Tibial nerve (tissue), 4 donors: ENCODE measurements around the gene FLRT2. TPM values are rescaled to one million over a fixed set of nuclear protein-coding genes. Genes with fewer than 3 reads are reported as not detected.

Experiments
- DNase-seq, 2 donors: peaks; one replicate each; pipeline ENCODE4 v3.0.0-alpha.2; 2019; ENCODE audit warnings: low spot score in 2 of 2
- H3K27ac ChIP-seq, 4 donors: fragments of 200-600 bp; sonication (generic) in 3 of 4; one replicate each; pipeline ENCODE4 v1.5.1; 2017 to 2019; ENCODE audit warnings: mild to moderate bottlenecking in 1 of 4
- H3K27me3 ChIP-seq, 2 donors: fragments of 200-600 bp; sonication (generic) in 1 of 2; one replicate each; pipeline versions ENCODE4 v1.5.1 to v1.6.0; 2017 to 2019
- H3K36me3 ChIP-seq, 3 donors: fragments of 200-600 bp; sonication (generic); one replicate each; pipeline ENCODE4 v1.5.1; 2018 to 2019
- H3K4me1 ChIP-seq, 4 donors: fragments of 200-600 bp; sonication (generic) in 3 of 4; one replicate each; pipeline ENCODE4 v1.5.1; 2017 to 2019
- H3K4me3 ChIP-seq, 4 donors: fragments of 200-600 bp; sonication (generic) in 3 of 4; one replicate each; pipeline ENCODE4 v1.5.1; 2017 to 2019; ENCODE audit warnings: mild to moderate bottlenecking in 1 of 4, moderate library complexity in 1 of 4
- H3K9me3 ChIP-seq, 4 donors: fragments of 200-600 bp; sonication (generic) in 3 of 4; one replicate each; pipeline ENCODE4 v1.5.1; 2017 to 2019
- EP300 ChIP-seq, 2 donors: sonication (generic); formaldehyde crosslinking; IDR thresholded peaks; one replicate each; pipeline ENCODE4 v1.6.1; 2017; ENCODE audit warnings: antibody characterized with exemption in 2 of 2, mild to moderate bottlenecking in 1 of 2
- POLR2A ChIP-seq, 2 donors: fragments of 450-650 bp; IDR thresholded peaks; one replicate each; pipeline ENCODE4 v1.6.1; 2017; ENCODE audit warnings: antibody characterized with exemption in 2 of 2, mild to moderate bottlenecking in 2 of 2, moderate library complexity in 2 of 2
- WGBS, 2 donors: methylation state at CpG; one replicate each; pipeline ENCODE4 v1.1.5; 2018; 5-methylcytosine and 5-hydroxymethylcytosine counted together
- total RNA-seq, 4 donors: library from RNA; depleted of rRNA; stranded (reverse); fragments of >200 nt; gene quantifications; one replicate each; pipeline ENCODE4 v1.1.0, GENCODE V29; 2016
- TF ChIP-seq, protein P1 (sequence below), 5 experiments: fragments of 200-600 bp in 3 of 5; fragments of 450-650 bp in 2 of 5; sonication (generic) in 3 of 5; IDR thresholded peaks; one replicate each; pipeline ENCODE4 v1.5.1; 2016 to 2019; ENCODE audit warnings: antibody characterized with exemption in 5 of 5, mild to moderate bottlenecking in 3 of 5, moderate library complexity in 2 of 5

The FLRT2 gene
- total RNA-seq, 4 donors from 2014 or later = 26.4 to 109 (median 71.6) TPM

GRCh38 chr14:85604021-85604420 lies 74.1 kb downstream of the FLRT2 start:
- Histone ChIP-seq H3K4me3 (no peak overlapping the region), H3K27me3 (no peaks in the 10 kb centered on the region), H3K4me1 (peaks cover 0 to 46% (median 9%) of the 10 kb centered on the region in 4 donors), H3K27ac (peak overlapping the region in 1 of 4 donors; percentile 40), H3K9me3 (no peaks in the 10 kb centered on the region), H3K36me3 (no peaks in the 10 kb centered on the region)
- no peak for DNase-seq
- TF ChIP-seq EP300 (IDR thresholded peaks at IDR 0.05) (no peak), POLR2A (IDR thresholded peaks at IDR 0.05) (no peak)
- TF ChIP-seq, protein P1, sequence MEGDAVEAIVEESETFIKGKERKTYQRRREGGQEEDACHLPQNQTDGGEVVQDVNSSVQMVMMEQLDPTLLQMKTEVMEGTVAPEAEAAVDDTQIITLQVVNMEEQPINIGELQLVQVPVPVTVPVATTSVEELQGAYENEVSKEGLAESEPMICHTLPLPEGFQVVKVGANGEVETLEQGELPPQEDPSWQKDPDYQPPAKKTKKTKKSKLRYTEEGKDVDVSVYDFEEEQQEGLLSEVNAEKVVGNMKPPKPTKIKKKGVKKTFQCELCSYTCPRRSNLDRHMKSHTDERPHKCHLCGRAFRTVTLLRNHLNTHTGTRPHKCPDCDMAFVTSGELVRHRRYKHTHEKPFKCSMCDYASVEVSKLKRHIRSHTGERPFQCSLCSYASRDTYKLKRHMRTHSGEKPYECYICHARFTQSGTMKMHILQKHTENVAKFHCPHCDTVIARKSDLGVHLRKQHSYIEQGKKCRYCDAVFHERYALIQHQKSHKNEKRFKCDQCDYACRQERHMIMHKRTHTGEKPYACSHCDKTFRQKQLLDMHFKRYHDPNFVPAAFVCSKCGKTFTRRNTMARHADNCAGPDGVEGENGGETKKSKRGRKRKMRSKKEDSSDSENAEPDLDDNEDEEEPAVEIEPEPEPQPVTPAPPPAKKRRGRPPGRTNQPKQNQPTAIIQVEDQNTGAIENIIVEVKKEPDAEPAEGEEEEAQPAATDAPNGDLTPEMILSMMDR (IDR thresholded peaks at IDR 0.05) = no peak
- WGBS, 2 donors = 87 to 92% methylated on average over 4 of the region's 4 CpGs

DNA sequence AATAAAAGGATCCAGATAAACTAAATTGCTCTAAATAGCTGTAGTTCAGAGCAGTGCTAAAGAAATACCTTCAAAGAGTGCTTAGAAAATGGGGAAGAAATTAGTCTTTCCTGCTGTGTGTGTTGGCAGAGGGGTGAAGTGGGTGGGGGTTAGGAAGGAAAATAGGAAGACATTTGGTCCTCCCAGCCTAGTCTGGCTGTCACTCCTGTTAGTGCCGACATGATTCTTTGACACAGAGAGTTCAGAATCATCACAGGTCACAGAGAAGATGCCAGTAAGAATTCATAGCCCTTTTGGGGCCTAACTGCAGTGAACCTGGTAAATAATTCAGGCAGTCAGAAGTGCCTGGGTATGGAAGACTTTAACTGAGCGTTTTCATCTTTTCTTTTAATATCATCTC lies 74.8 kb downstream of the FLRT2 start:
- H3K9me3 ChIP-seq = no peaks in the 10 kb centered on the region
- no peak for DNase-seq
- WGBS, 2 donors = 22 to 27% methylated on average over 2 of the region's 2 CpGs
- TF ChIP-seq POLR2A (IDR thresholded peaks at IDR 0.05) (no peak), EP300 (IDR thresholded peaks at IDR 0.05) (no peak)
- TF ChIP-seq, protein P1 (IDR thresholded peaks at IDR 0.05) = no peak
- peak overlapping the region in 2 of 4 donors; percentile 40 to 45 for H3K27ac ChIP-seq
- no peaks in the 10 kb centered on the region for H3K36me3 ChIP-seq
- peaks cover 0 to 46% (median 9%) of the 10 kb centered on the region in 4 donors for H3K4me1 ChIP-seq
- no peaks in the 10 kb centered on the region for H3K27me3 ChIP-seq
- H3K4me3 ChIP-seq = no peak overlapping the region

- H3K36me3 ChIP-seq = no peaks in the 10 kb centered on the region
- TF ChIP-seq POLR2A (IDR thresholded peaks at IDR 0.05) (no peak), EP300 (IDR thresholded peaks at IDR 0.05) (no peak)
- TF ChIP-seq, protein P1 (IDR thresholded peaks at IDR 0.05) = no peak
- H3K27ac ChIP-seq = peak overlapping the region in 2 of 4 donors; percentile 29 to 46
- H3K27me3 ChIP-seq = no peaks in the 10 kb centered on the region
- 39 to 41% methylated on average over 3 of the region's 3 CpGs for WGBS, 2 donors
- no peaks in the 10 kb centered on the region for H3K9me3 ChIP-seq
- no peak overlapping the region for H3K4me3 ChIP-seq
- H3K4me1 ChIP-seq = peaks cover 0 to 23% (median 6%) of the 10 kb centered on the region in 4 donors
- DNase-seq = no peak
Observed at GRCh38 chr14:85607651-85608081, 77.7 kb downstream of the FLRT2 start.

GRCh38 chr14:85613496-85613895 lies 83.6 kb downstream of the FLRT2 start:
- Histone ChIP-seq H3K9me3 (no peaks in the 10 kb centered on the region), H3K36me3 (no peaks in the 10 kb centered on the region), H3K27me3 (no peaks in the 10 kb centered on the region), H3K4me1 (peaks cover 0 to 30% (median 0%) of the 10 kb centered on the region in 4 donors), H3K27ac (peak overlapping the region in 1 of 4 donors; percentile 18), H3K4me3 (no peak overlapping the region)
- 69 to 72% methylated on average over 5 of the region's 5 CpGs for WGBS, 2 donors
- no peak for DNase-seq
- TF ChIP-seq POLR2A (IDR thresholded peaks at IDR 0.05) (no peak), EP300 (IDR thresholded peaks at IDR 0.05) (no peak)
- TF ChIP-seq, protein P1 (IDR thresholded peaks at IDR 0.05) = no peak

- DNase-seq = no peak
- TF ChIP-seq, protein P1 (IDR thresholded peaks at IDR 0.05) = no peak
- no peak for TF ChIP-seq EP300 (IDR thresholded peaks at IDR 0.05)
- no peak for TF ChIP-seq POLR2A (IDR thresholded peaks at IDR 0.05)
- Histone ChIP-seq H3K4me3 (no peak overlapping the region), H3K9me3 (no peaks in the 10 kb centered on the region), H3K4me1 (peaks cover 0 to 30% (median 0%) of the 10 kb centered on the region in 4 donors), H3K27me3 (no peaks in the 10 kb centered on the region), H3K36me3 (peaks cover 0 to 11% (median 0%) of the 10 kb centered on the region in 3 donors), H3K27ac (no peak overlapping the region)
- 65 to 73% methylated on average over 5 of the region's 5 CpGs for WGBS, 2 donors
Observed at GRCh38 chr14:85616386-85616885, 86.5 kb downstream of the FLRT2 start.
